CD4-positive, alpha-beta T cell (primary cell): ENCODE results near the gene TMPRSS3. TPM values are rescaled to one million over a fixed set of nuclear protein-coding genes. Genes with fewer than 3 reads are reported as not detected.

Experiments used
- ATAC-seq: fragments of 200-7000 bp; cut with Tn5 transposase; one replicate; pipeline ENCODE4 v1.10.0; 2022; ENCODE audit warnings: mild to moderate bottlenecking; ENCODE audit not compliant: poor library complexity
- CTCF ChIA-PET: fragments of 350-600 bp; sonication (Branson Sonifier 250); formaldehyde crosslinking; loops from one replicate; lab custom pipeline; 2021; ENCODE audit warnings: antibody characterized with exemption, inconsistent platforms; lab: Charles Lee
- POLR2A ChIA-PET: fragments of 350-600 bp; sonication (Branson Sonifier 250); formaldehyde crosslinking; loops from one replicate; lab custom pipeline; 2021; ENCODE audit warnings: antibody characterized with exemption, inconsistent platforms; lab: Charles Lee
- DNase-seq, 14 experiments: peaks; one replicate each; pipeline ENCODE4 v3.0.0-alpha.2; 2013 to 2020; ENCODE audit warnings: mixed read lengths in 2 of 14
- H3K27ac ChIP-seq, 2 donors: one replicate each; pipeline versions ENCODE4 v1.5.1 to v1.7.0; 2013; ENCODE audit warnings: low read length in 2 of 2, low read depth in 1 of 2, mild to moderate bottlenecking in 1 of 2
- H3K27me3 ChIP-seq, 2 experiments: 1 replicate in 1 of 2; 2 replicates in 1 of 2; pipeline versions ENCODE4 v1.6.1 to v1.7.0; 2013; ENCODE audit warnings: low read length in 2 of 2, control low read depth in 1 of 2, mild to moderate bottlenecking in 1 of 2, moderate library complexity in 1 of 2; ENCODE audit not compliant: insufficient read depth in 2 of 2, control insufficient read depth in 1 of 2
- H3K36me3 ChIP-seq: one replicate; pipeline ENCODE4 v1.6.1; 2013; ENCODE audit warnings: low read length, control low read depth; ENCODE audit not compliant: insufficient read depth
- H3K4me1 ChIP-seq: one replicate; pipeline ENCODE4 v1.6.1; 2013; ENCODE audit warnings: low read length, control low read depth; ENCODE audit not compliant: insufficient read depth
- H3K4me3 ChIP-seq: one replicate; pipeline ENCODE4 v1.5.1; 2013; ENCODE audit warnings: mild to moderate bottlenecking, low read length, moderate library complexity
- H3K9me3 ChIP-seq, 2 experiments: 1 replicate in 1 of 2; 2 replicates in 1 of 2; pipeline versions ENCODE4 v1.6.1 to v1.7.0; 2013; ENCODE audit warnings: low read length in 2 of 2, mild to moderate bottlenecking in 2 of 2, control low read depth in 1 of 2, moderate library complexity in 1 of 2; ENCODE audit not compliant: control insufficient read depth in 1 of 2, insufficient read depth in 1 of 2
- H3K27ac Mint-ChIP-seq: one replicate; pipeline ENCODE4 v1.8.0; 2020; ENCODE audit warnings: mixed read lengths
- H3K27me3 Mint-ChIP-seq: one replicate; pipeline ENCODE4 v1.8.0; 2021; ENCODE audit warnings: mixed read lengths
- H3K36me3 Mint-ChIP-seq: one replicate; pipeline ENCODE4 v1.8.0; 2021; ENCODE audit warnings: low read depth, mixed read lengths
- H3K4me1 Mint-ChIP-seq: one replicate; pipeline ENCODE4 v1.8.0; 2021; ENCODE audit warnings: low read depth, mixed read lengths
- H3K4me3 Mint-ChIP-seq: one replicate; pipeline ENCODE4 v1.8.0; 2020; ENCODE audit warnings: mild to moderate bottlenecking, mixed read lengths
- H3K9me3 Mint-ChIP-seq: one replicate; pipeline ENCODE4 v1.8.0; 2020; ENCODE audit warnings: mixed read lengths
- intact Hi-C, 2 experiments: fragments of 100-400 bp; cut with DNase I in 1 of 2; cut with micrococcal nuclease in 1 of 2; formaldehyde crosslinking; loops; one replicate each; pipeline versions ENCODE4 v1.15.1 to v1.9.0; 2023 to 2025; cut with DNase I, micrococcal nuclease
- total RNA-seq, 174 experiments: library from RNA in 2 of 174; stranded (reverse) in 2 of 174; gene quantifications; one replicate each; pipeline ENCODE4 v1.2.3 and lab custom pipeline; 2021 to 2026
- TF ChIP-seq, protein P1 (sequence below): fragments of 200-600 bp; IDR thresholded peaks from one replicate; pipeline ENCODE4 v1.8.0; 2022; ENCODE audit warnings: antibody characterized with exemption, mild to moderate bottlenecking

The TMPRSS3 gene
- total RNA-seq, 2 experiments from 2014 or later = 1.5 TPM

DNA sequence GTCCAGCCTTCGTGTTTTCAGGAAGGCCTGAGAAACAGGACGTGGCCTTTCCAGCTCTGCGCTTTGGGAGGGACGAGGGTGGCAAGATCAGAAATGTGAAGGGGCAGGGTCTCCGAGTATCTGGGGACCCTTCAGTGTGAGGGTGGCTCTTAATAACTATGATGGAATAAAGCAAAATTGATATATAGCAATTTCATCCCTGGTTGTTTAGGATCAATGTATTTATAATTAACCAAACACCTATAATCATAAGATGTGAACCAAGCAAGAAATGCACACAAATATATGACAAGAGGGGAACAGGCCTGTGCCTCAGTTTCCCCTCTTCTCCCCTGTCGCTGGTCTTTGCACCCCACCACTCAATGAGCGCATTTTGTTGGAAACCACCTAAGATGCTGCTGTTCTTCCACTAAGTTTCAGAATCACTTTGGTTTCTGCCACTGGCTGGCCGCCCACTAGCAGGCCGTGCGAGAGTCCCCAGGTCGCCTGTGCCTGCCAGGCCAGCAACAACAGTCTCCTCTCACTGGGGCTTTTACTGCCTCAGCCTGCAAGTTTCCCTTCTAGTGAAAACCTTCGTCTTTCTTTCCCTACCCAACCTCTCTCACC lies 44.4 kb upstream of the TMPRSS3 start:
- H3K27ac ChIP-seq = no peak overlapping the region
- peaks cover 46% of the 10 kb centered on the region for H3K4me1 Mint-ChIP-seq
- DNase-seq (no peak), ATAC-seq (no peak)
- H3K4me3 ChIP-seq = no peak overlapping the region
- no peak overlapping the region for H3K4me3 Mint-ChIP-seq
- H3K4me1 ChIP-seq = peaks cover 24% of the 10 kb centered on the region
- no peaks in the 10 kb centered on the region for H3K9me3 Mint-ChIP-seq
- TF ChIP-seq, protein P1, sequence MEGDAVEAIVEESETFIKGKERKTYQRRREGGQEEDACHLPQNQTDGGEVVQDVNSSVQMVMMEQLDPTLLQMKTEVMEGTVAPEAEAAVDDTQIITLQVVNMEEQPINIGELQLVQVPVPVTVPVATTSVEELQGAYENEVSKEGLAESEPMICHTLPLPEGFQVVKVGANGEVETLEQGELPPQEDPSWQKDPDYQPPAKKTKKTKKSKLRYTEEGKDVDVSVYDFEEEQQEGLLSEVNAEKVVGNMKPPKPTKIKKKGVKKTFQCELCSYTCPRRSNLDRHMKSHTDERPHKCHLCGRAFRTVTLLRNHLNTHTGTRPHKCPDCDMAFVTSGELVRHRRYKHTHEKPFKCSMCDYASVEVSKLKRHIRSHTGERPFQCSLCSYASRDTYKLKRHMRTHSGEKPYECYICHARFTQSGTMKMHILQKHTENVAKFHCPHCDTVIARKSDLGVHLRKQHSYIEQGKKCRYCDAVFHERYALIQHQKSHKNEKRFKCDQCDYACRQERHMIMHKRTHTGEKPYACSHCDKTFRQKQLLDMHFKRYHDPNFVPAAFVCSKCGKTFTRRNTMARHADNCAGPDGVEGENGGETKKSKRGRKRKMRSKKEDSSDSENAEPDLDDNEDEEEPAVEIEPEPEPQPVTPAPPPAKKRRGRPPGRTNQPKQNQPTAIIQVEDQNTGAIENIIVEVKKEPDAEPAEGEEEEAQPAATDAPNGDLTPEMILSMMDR = no peak
- CTCF ChIA-PET = no interaction called here
- intact Hi-C loops = no loop called here
- no peaks in the 10 kb centered on the region for H3K27me3 Mint-ChIP-seq
- peaks cover 99% of the 10 kb centered on the region for H3K36me3 Mint-ChIP-seq
- POLR2A ChIA-PET = interaction anchor here (1.3 kb wide), 1 partner anchor 37 kb away, joined by 3 read pairs; the partner anchor contains the start of gene UBASH3A
- H3K36me3 ChIP-seq = peaks cover 96% of the 10 kb centered on the region
- no peaks in the 10 kb centered on the region for H3K9me3 ChIP-seq
- H3K27ac Mint-ChIP-seq = peak overlapping the region; percentile 76
- H3K27me3 ChIP-seq = no peaks in the 10 kb centered on the region

DNA sequence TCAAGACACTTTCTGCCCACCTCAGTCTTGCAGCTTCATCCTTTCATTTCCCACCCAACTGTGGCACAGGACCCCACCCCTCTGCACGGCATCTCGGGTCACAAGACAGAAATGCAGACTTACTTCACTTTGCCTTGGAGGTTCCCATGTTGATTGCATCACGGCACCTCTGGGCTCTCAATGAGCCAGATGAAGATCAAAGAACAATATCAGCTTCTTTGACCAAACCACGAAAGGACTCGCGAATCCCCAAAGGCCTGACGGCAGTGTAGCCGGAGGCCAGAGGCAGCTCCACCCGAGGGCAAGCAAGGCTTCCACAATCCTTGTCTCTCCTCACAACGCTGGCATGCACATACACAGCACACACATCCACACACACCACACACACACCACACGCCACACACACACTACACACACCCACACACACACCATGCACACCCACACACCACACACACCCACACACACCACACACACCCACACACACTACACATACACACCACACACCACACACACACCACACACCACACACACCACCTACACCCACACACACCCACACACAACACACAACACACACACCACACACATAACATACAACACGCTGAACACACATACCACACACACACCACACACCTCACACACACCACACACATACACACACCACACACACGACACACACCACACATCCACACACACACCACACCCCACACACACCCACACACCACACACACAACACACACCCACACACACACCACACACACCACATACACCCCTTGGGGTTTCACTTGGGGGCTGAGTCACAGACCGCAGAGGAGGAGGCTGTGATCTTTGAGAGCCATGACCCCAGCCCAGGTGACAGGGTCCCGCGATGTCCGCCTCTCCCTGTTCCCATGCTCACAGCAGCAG lies 43.7 kb upstream of the TMPRSS3 start:
- H3K36me3 ChIP-seq = peaks cover 96% of the 10 kb centered on the region
- H3K27me3 Mint-ChIP-seq = no peaks in the 10 kb centered on the region
- H3K27ac ChIP-seq = no peak overlapping the region
- CTCF ChIA-PET = no interaction called here
- H3K4me3 ChIP-seq = no peak overlapping the region
- H3K27me3 ChIP-seq = no peaks in the 10 kb centered on the region
- ATAC-seq (peak; percentile 24), DNase-seq (peak in 1 of 14 experiments; percentile 38)
- POLR2A ChIA-PET = interaction anchor here (1.0 to 1.3 kb wide), 2 partner anchors 17 to 36 kb away, joined by 3 read pairs; partner anchors contain the start of gene UBASH3A
- H3K4me3 Mint-ChIP-seq = no peak overlapping the region
- intact Hi-C loops = loop anchor here in 1 of 2 experiments (5.0 kb wide), 1 partner anchor 42 kb away; the partner anchor contains the start of gene TMPRSS3
- peaks cover 99% of the 10 kb centered on the region for H3K36me3 Mint-ChIP-seq
- H3K27ac Mint-ChIP-seq = peak overlapping the region; percentile 76
- H3K4me1 ChIP-seq = peaks cover 24% of the 10 kb centered on the region
- H3K4me1 Mint-ChIP-seq = peaks cover 54% of the 10 kb centered on the region
- no peaks in the 10 kb centered on the region for H3K9me3 ChIP-seq
- H3K9me3 Mint-ChIP-seq = no peaks in the 10 kb centered on the region
- TF ChIP-seq, protein P1 = no peak

DNA sequence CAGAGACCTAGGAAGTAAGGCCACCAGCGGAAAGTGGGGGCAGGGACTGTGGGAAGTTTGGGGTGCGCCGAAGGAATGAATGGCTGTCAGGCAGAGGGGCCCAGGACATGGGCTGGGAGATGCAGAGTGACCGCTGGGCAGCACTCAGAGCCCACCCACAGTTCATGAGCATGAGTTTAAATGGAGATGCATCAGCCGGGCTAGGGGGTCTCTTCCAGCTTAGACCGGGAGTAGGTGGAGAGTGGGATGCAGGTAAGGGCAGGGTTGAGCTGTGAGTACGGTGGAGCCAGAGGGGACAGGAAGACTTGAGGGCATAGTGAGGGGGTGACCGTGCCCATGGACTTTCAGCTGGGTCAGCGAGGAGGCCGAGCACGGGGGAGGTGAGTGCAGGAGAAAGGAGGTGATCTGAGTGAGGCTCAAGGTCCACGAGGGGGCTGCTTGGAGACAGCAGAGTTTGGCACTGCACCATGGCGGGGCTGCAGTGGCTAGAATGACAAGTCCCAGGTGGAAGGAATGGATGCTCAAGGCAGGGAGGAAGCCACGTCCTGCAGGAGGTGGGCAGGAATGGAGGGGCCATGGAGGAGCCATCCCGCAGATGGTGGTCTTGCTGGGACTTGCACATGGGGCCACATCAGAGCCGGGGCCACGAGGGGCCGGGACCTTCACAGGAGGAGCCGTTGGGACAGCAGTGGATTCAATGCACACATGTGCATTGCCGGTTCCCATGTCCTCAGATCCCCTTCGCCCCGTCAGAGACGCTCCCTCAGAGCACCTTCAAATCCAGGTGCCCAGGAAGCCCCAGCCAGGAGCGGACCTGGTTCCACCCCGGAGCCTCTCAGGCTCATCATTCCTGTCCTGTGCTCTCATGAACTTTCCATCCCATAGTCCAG lies 42.7 kb upstream of the TMPRSS3 start:
- ChIA-PET CTCF (interaction anchor here (1.0 kb wide), 1 partner anchor 12 kb away, joined by 3 read pairs; no protein-coding TSS in a partner anchor), POLR2A (interaction anchor here (1.0 to 1.3 kb wide), 4 partner anchors 16 to 35 kb away, joined by 3 read pairs; partner anchors contain the start of gene UBASH3A)
- ATAC-seq = no peak
- no peak overlapping the region for H3K4me3 ChIP-seq
- H3K36me3 ChIP-seq = peaks cover 96% of the 10 kb centered on the region
- no peaks in the 10 kb centered on the region for H3K27me3 ChIP-seq
- no peak overlapping the region for H3K27ac ChIP-seq
- intact Hi-C loops = loop anchor here in 1 of 2 experiments (5.0 kb wide), 1 partner anchor 41 kb away; the partner anchor contains the start of gene TMPRSS3
- Mint-ChIP-seq H3K36me3 (peaks cover 100% of the 10 kb centered on the region), H3K4me1 (peaks cover 62% of the 10 kb centered on the region), H3K9me3 (no peaks in the 10 kb centered on the region), H3K27me3 (no peaks in the 10 kb centered on the region), H3K4me3 (no peak overlapping the region), H3K27ac (peak overlapping the region; percentile 84)
- no peak for DNase-seq
- H3K9me3 ChIP-seq = no peaks in the 10 kb centered on the region
- TF ChIP-seq, protein P1 = no peak
- H3K4me1 ChIP-seq = peaks cover 31% of the 10 kb centered on the region
